ENCODE measurements around the gene RNF146. TPM values are rescaled to one million over a fixed set of nuclear protein-coding genes. Genes with fewer than 3 reads are reported as not detected.

The RNF146 gene
- total and polyA plus RNA-seq, 2 of the 13 experiments (the other 11 are each of a cell fraction or from before 2014, with no cell fraction given), result 18.8 to 27.6 TPM

GRCh38 chr6:127277878-127278843 lies 11.5 kb downstream of the RNF146 start (continued):
- TF ChIP-seq, protein P1, sequence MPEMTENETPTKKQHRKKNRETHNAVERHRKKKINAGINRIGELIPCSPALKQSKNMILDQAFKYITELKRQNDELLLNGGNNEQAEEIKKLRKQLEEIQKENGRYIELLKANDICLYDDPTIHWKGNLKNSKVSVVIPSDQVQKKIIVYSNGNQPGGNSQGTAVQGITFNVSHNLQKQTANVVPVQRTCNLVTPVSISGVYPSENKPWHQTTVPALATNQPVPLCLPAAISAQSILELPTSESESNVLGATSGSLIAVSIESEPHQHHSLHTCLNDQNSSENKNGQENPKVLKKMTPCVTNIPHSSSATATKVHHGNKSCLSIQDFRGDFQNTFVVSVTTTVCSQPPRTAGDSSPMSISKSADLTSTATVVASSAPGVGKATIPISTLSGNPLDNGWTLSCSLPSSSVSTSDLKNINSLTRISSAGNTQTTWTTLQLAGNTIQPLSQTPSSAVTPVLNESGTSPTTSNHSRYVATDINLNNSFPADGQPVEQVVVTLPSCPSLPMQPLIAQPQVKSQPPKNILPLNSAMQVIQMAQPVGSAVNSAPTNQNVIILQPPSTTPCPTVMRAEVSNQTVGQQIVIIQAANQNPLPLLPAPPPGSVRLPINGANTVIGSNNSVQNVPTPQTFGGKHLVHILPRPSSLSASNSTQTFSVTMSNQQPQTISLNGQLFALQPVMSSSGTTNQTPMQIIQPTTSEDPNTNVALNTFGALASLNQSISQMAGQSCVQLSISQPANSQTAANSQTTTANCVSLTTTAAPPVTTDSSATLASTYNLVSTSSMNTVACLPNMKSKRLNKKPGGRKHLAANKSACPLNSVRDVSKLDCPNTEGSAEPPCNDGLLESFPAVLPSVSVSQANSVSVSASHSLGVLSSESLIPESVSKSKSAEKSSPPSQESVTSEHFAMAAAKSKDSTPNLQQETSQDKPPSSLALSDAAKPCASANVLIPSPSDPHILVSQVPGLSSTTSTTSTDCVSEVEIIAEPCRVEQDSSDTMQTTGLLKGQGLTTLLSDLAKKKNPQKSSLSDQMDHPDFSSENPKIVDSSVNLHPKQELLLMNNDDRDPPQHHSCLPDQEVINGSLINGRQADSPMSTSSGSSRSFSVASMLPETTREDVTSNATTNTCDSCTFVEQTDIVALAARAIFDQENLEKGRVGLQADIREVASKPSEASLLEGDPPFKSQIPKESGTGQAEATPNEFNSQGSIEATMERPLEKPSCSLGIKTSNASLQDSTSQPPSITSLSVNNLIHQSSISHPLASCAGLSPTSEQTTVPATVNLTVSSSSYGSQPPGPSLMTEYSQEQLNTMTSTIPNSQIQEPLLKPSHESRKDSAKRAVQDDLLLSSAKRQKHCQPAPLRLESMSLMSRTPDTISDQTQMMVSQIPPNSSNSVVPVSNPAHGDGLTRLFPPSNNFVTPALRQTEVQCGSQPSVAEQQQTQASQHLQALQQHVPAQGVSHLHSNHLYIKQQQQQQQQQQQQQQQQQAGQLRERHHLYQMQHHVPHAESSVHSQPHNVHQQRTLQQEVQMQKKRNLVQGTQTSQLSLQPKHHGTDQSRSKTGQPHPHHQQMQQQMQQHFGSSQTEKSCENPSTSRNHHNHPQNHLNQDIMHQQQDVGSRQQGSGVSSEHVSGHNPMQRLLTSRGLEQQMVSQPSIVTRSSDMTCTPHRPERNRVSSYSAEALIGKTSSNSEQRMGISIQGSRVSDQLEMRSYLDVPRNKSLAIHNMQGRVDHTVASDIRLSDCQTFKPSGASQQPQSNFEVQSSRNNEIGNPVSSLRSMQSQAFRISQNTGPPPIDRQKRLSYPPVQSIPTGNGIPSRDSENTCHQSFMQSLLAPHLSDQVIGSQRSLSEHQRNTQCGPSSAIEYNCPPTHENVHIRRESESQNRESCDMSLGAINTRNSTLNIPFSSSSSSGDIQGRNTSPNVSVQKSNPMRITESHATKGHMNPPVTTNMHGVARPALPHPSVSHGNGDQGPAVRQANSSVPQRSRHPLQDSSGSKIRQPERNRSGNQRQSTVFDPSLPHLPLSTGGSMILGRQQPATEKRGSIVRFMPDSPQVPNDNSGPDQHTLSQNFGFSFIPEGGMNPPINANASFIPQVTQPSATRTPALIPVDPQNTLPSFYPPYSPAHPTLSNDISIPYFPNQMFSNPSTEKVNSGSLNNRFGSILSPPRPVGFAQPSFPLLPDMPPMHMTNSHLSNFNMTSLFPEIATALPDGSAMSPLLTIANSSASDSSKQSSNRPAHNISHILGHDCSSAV (CRISPR knock-in tag; IDR thresholded peaks at IDR 0.05; ENCODE audit: borderline replicate concordance), result no peak
- TF ChIP-seq, protein P2, sequence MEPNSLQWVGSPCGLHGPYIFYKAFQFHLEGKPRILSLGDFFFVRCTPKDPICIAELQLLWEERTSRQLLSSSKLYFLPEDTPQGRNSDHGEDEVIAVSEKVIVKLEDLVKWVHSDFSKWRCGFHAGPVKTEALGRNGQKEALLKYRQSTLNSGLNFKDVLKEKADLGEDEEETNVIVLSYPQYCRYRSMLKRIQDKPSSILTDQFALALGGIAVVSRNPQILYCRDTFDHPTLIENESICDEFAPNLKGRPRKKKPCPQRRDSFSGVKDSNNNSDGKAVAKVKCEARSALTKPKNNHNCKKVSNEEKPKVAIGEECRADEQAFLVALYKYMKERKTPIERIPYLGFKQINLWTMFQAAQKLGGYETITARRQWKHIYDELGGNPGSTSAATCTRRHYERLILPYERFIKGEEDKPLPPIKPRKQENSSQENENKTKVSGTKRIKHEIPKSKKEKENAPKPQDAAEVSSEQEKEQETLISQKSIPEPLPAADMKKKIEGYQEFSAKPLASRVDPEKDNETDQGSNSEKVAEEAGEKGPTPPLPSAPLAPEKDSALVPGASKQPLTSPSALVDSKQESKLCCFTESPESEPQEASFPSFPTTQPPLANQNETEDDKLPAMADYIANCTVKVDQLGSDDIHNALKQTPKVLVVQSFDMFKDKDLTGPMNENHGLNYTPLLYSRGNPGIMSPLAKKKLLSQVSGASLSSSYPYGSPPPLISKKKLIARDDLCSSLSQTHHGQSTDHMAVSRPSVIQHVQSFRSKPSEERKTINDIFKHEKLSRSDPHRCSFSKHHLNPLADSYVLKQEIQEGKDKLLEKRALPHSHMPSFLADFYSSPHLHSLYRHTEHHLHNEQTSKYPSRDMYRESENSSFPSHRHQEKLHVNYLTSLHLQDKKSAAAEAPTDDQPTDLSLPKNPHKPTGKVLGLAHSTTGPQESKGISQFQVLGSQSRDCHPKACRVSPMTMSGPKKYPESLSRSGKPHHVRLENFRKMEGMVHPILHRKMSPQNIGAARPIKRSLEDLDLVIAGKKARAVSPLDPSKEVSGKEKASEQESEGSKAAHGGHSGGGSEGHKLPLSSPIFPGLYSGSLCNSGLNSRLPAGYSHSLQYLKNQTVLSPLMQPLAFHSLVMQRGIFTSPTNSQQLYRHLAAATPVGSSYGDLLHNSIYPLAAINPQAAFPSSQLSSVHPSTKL (CRISPR knock-in tag; IDR thresholded peaks at IDR 0.05), result peak; percentile 37; the same call in 1 of the 2 replicates
- no peak for TF ChIP-seq PHF20 (CRISPR knock-in tag; IDR thresholded peaks at IDR 0.05)
- TF ChIP-seq PAXIP1 (CRISPR knock-in tag; conservative IDR thresholded peaks at IDR 0.05), result peak; percentile 51; the same call in 1 of the 2 replicates
- TF ChIP-seq IKZF1 (IDR thresholded peaks at IDR 0.05), result no peak
- TF ChIP-seq ZNF230 (CRISPR knock-in tag; IDR thresholded peaks at IDR 0.05), result no peak
- no peak for TF ChIP-seq MXD4 (CRISPR knock-in tag; IDR thresholded peaks at IDR 0.05)
- TF ChIP-seq, protein P3, sequence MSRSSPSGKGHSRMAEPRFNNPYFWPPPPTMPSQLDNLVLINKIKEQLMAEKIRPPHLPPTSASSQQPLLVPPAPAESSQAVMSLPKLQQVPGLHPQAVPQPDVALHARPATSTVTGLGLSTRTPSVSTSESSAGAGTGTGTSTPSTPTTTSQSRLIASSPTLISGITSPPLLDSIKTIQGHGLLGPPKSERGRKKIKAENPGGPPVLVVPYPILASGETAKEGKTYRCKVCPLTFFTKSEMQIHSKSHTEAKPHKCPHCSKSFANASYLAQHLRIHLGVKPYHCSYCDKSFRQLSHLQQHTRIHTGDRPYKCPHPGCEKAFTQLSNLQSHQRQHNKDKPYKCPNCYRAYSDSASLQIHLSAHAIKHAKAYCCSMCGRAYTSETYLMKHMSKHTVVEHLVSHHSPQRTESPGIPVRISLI (CRISPR knock-in tag; IDR thresholded peaks at IDR 0.05; ENCODE audit: borderline replicate concordance), result peak; percentile 93
- no peak for TF ChIP-seq GTF3A (CRISPR knock-in tag; conservative IDR thresholded peaks at IDR 0.05)
- no peak for TF ChIP-seq ZNF790 (CRISPR knock-in tag; IDR thresholded peaks at IDR 0.05; ENCODE audit: borderline replicate concordance)
